Upper lobe of left lung (tissue), 4 donors: ENCODE measurements around the gene SLC6A19.

Experiments
- CTCF ChIP-seq, 6 experiments: fragments of 450-650 bp in 4 of 6; fragments of 200-600 bp in 2 of 6; sonication (generic) in 2 of 6; IDR thresholded peaks; one replicate each; pipeline ENCODE4 v1.5.1; 2016 to 2019; ENCODE audit warnings: antibody characterized with exemption in 6 of 6
- EP300 ChIP-seq, 4 donors: sonication (generic); formaldehyde crosslinking; IDR thresholded peaks; one replicate each; pipeline ENCODE4 v1.5.1; 2017; ENCODE audit warnings: antibody characterized with exemption in 4 of 4, control low read depth in 2 of 4
- POLR2A ChIP-seq, 4 donors: fragments of 450-650 bp; IDR thresholded peaks; one replicate each; pipeline ENCODE4 v1.5.1; 2016 to 2017; ENCODE audit warnings: antibody characterized with exemption in 4 of 4, mild to moderate bottlenecking in 2 of 4
- POLR2AphosphoS5 ChIP-seq, 2 donors: sonication (generic); formaldehyde crosslinking; IDR thresholded peaks; one replicate each; pipeline ENCODE4 v1.5.1; 2017; ENCODE audit warnings: antibody characterized with exemption in 2 of 2

GRCh38 chr5:1187234-1187949 lies 14.0 kb upstream of the SLC6A19 start:
- TF ChIP-seq CTCF (IDR thresholded peaks at IDR 0.05) (no peak), POLR2A (IDR thresholded peaks at IDR 0.05) (no peak), POLR2AphosphoS5 (IDR thresholded peaks at IDR 0.05) (no peak), EP300 (IDR thresholded peaks at IDR 0.05) (no peak)
